GM12872 (cell line): ENCODE results near the gene IFNL1.

Source experiments
- TF ChIP-seq, protein P1 (sequence below): IDR thresholded peaks from 3 replicates; pipeline ENCODE4 v1.5.1; 2011; ENCODE audit warnings: low read depth, mild to moderate bottlenecking, low read length, moderate library complexity; ENCODE audit not compliant: insufficient read depth

Gene IFNL1

DNA sequence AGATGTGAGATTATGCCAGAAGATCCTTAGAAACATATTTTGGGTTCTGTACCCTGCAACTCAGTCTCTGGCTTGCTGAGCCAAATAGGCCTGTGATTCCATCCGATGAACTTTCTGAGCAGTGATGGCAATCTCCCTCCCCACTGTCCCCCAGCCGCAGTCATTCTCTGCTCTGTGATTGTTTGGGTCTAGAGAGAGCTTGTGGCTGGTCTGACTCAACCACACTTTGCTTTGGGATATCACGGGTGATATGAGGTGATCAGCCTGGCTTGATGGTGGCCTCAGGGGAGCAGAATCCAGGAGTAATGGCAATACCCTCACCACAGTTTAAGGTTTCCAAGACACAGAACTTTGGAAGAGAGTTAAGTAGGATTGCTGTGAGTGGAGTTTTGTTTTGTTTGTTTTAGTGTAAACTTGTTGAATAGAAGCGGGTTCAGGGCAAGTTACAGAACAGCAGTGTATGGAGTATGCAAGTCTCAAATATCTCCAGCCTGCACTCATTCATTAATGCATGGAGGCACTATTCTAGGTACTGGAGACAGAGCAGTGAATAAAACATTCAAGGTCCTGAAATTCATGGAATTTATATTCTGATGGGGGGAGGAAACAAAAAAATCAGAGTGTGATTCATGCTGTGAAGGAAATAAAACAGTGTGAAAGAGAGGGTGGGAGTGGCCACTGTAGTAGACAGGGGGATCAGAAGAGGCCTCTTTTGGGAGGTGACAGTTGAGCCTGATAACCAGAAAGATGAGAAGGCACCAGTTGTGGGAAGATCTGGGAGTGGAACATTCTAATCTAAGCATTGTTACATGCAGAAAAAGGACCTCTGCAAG lies 51.3 kb downstream of the IFNL1 start:
- TF ChIP-seq, protein P1, sequence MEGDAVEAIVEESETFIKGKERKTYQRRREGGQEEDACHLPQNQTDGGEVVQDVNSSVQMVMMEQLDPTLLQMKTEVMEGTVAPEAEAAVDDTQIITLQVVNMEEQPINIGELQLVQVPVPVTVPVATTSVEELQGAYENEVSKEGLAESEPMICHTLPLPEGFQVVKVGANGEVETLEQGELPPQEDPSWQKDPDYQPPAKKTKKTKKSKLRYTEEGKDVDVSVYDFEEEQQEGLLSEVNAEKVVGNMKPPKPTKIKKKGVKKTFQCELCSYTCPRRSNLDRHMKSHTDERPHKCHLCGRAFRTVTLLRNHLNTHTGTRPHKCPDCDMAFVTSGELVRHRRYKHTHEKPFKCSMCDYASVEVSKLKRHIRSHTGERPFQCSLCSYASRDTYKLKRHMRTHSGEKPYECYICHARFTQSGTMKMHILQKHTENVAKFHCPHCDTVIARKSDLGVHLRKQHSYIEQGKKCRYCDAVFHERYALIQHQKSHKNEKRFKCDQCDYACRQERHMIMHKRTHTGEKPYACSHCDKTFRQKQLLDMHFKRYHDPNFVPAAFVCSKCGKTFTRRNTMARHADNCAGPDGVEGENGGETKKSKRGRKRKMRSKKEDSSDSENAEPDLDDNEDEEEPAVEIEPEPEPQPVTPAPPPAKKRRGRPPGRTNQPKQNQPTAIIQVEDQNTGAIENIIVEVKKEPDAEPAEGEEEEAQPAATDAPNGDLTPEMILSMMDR = no peak
